Vagina (tissue), 2 donors: ENCODE measurements around the gene SLC15A1.

Source experiments
- CTCF ChIP-seq, 3 experiments: fragments of 450-650 bp in 2 of 3; fragments of 200-600 bp in 1 of 3; sonication (generic) in 1 of 3; IDR thresholded peaks; one replicate each; pipeline ENCODE4 v1.5.1; 2017 to 2019; ENCODE audit warnings: antibody characterized with exemption in 3 of 3, mild to moderate bottlenecking in 2 of 3, moderate library complexity in 2 of 3
- POLR2AphosphoS5 ChIP-seq, 2 donors: sonication (generic); formaldehyde crosslinking; IDR thresholded peaks; one replicate each; pipeline ENCODE4 v1.9.0; 2017; ENCODE audit warnings: antibody characterized with exemption in 2 of 2, mild to moderate bottlenecking in 2 of 2, low read depth in 1 of 2; ENCODE audit not compliant: insufficient read depth in 1 of 2

- TF ChIP-seq CTCF (IDR thresholded peaks at IDR 0.05) (no peak), POLR2AphosphoS5 (IDR thresholded peaks at IDR 0.05; ENCODE audit: insufficient read depth in 1 of 2, low read depth in 1 of 2) (no peak)
Observed at GRCh38 chr13:98643479-98643878, 109.0 kb downstream of the SLC15A1 start.
